A549 (cell line): Measurements from ENCODE around the gene RIOK2. TPM values are rescaled to one million over a fixed set of nuclear protein-coding genes. Genes with fewer than 3 reads are reported as not detected.

Source experiments
- ATAC-seq, 2 experiments: fragments of 200-7000 bp in 1 of 2; fragments of >200 bp in 1 of 2; cut with Nextera tagmentation in 1 of 2; cut with Tn5 transposase in 1 of 2; 3 replicates each; pipeline versions ENCODE4 v1.8.0 to v1.9.1; 2018 to 2020; ENCODE audit warnings: mild to moderate bottlenecking in 1 of 2, moderate library complexity in 1 of 2
- CTCF ChIA-PET: fragments of 300-600 bp; sonication (Branson Sonifier 250); formaldehyde crosslinking; extraction: SDS; loops from one replicate; lab custom pipeline; 2021; ENCODE audit warnings: antibody characterized with exemption, inconsistent platforms; lab: Yijun Ruan, JAX
- POLR2A ChIA-PET: fragments of 350-600 bp; formaldehyde crosslinking; extraction: SDS; loops from one replicate; lab custom pipeline; 2021; ENCODE audit warnings: antibody characterized with exemption, inconsistent platforms; lab: Yijun Ruan, JAX
- DNase-seq, 2 experiments: peaks; one replicate each; pipeline versions ENCODE4 v3.0.0 to v3.0.0-alpha.2; 2011 to 2016; ENCODE audit warnings: low read depth in 1 of 2, low spot score in 1 of 2
- FAIRE-seq: peaks from 2 replicates; lab custom pipeline; 2011; peaks lifted over from hg19 to GRCh38; lab: Jason Lieb, UNC
- H3K27ac ChIP-seq, 2 experiments: fragments of >200 bp; sonication (Bioruptor Twin); formaldehyde crosslinking; 3 replicates each; pipeline ENCODE4 v1.5.1; 2016 to 2017
- H3K4me1 ChIP-seq: fragments of >200 bp; sonication (Bioruptor Twin); formaldehyde crosslinking; 3 replicates; pipeline ENCODE4 v1.6.1; 2016
- H3K4me2 ChIP-seq: fragments of >200 bp; sonication (Bioruptor Twin); formaldehyde crosslinking; 3 replicates; pipeline ENCODE4 v1.6.1; 2016
- H3K4me3 ChIP-seq: fragments of >200 bp; sonication (Bioruptor Twin); formaldehyde crosslinking; 3 replicates; pipeline ENCODE4 v1.5.1; 2016
- H3K9me3 ChIP-seq: fragments of >200 bp; sonication (Bioruptor Twin); formaldehyde crosslinking; 3 replicates; pipeline ENCODE4 v1.6.1; 2016
- BCL3 ChIP-seq: fragments of >200 bp; sonication (Bioruptor Twin); formaldehyde crosslinking; IDR thresholded peaks from 3 replicates; pipeline ENCODE4 v1.6.1; 2016
- CBX8 ChIP-seq: fragments of 200-600 bp; sonication (generic); IDR thresholded peaks from 2 replicates; pipeline ENCODE4 v1.6.1; 2016
- CHD2 ChIP-seq: fragments of 150-350 bp; IDR thresholded peaks from 2 replicates; pipeline ENCODE4 v1.6.1; 2014; ENCODE audit warnings: low read length; ENCODE audit not compliant: partially characterized antibody
- CTCF ChIP-seq: fragments of >200 bp; sonication (Bioruptor Twin); formaldehyde crosslinking; IDR thresholded peaks from 3 replicates; pipeline ENCODE4 v1.5.1; 2016
- FOXS1 ChIP-seq: fragments of 250-450 bp; sonication (Bioruptor Pico); IDR thresholded peaks from 2 replicates; pipeline ENCODE4 v1.5.0; 2020; ENCODE audit warnings: mild to moderate bottlenecking, moderate library complexity
- GATA3 ChIP-seq: IDR thresholded peaks from 2 replicates; pipeline ENCODE4 v1.6.1; 2012; ENCODE audit warnings: borderline replicate concordance
- HOXB13 ChIP-seq: fragments of 250-450 bp; sonication (Bioruptor Pico); IDR thresholded peaks from 2 replicates; pipeline ENCODE4 v1.5.0; 2020; ENCODE audit warnings: low read depth, mild to moderate bottlenecking, moderate library complexity
- NR3C1 ChIP-seq: fragments of >200 bp; sonication (Bioruptor Twin); formaldehyde crosslinking; IDR thresholded peaks from 3 replicates; pipeline ENCODE4 v1.6.1; 2017
- PHF8 ChIP-seq: fragments of 200-600 bp; sonication (generic); IDR thresholded peaks from 2 replicates; pipeline ENCODE4 v1.6.1; 2016; ENCODE audit warnings: low read depth, mild to moderate bottlenecking, antibody characterized with exemption, moderate library complexity, borderline replicate concordance
- POLR2A ChIP-seq: IDR thresholded peaks from 2 replicates; pipeline ENCODE4 v1.6.1; 2012; ENCODE audit warnings: mild to moderate bottlenecking, low read length
- POLR2AphosphoS2 ChIP-seq: conservative IDR thresholded peaks from 2 replicates; pipeline ENCODE4 v1.6.1; 2012; ENCODE audit warnings: low read length, improper control_type of control experiment, inconsistent platforms
- RAD21 ChIP-seq, 2 experiments: fragments of >200 bp in 1 of 2; sonication (Bioruptor Twin) in 1 of 2; formaldehyde crosslinking in 1 of 2; IDR thresholded peaks in 1 of 2; conservative IDR thresholded peaks in 1 of 2; 2 replicates in 1 of 2; 3 replicates in 1 of 2; pipeline ENCODE4 v1.6.1; 2012 to 2018; ENCODE audit warnings: inconsistent platforms in 1 of 2
- RCOR1 ChIP-seq: fragments of 150-350 bp; IDR thresholded peaks from 2 replicates; pipeline ENCODE4 v1.6.1; 2014; ENCODE audit warnings: antibody characterized with exemption, low read length, low read depth
- RFX5 ChIP-seq: fragments of 450-650 bp; IDR thresholded peaks from 2 replicates; pipeline ENCODE4 v1.7.1; 2014; ENCODE audit warnings: antibody characterized with exemption, mild to moderate bottlenecking, moderate library complexity
- RNF2 ChIP-seq: fragments of 200-600 bp; sonication (generic); IDR thresholded peaks from 2 replicates; pipeline ENCODE4 v1.6.1; 2016; ENCODE audit warnings: low read depth, mild to moderate bottlenecking, antibody characterized with exemption, moderate library complexity, borderline replicate concordance
- SMC3 ChIP-seq: fragments of >200 bp; sonication (Bioruptor Twin); formaldehyde crosslinking; IDR thresholded peaks from 3 replicates; pipeline ENCODE4 v1.6.1; 2018; ENCODE audit warnings: inconsistent platforms
- TP53 ChIP-seq: fragments of 250-450 bp; sonication (Bioruptor Pico); IDR thresholded peaks from 2 replicates; pipeline ENCODE4 v1.5.0; 2021; ENCODE audit warnings: mild to moderate bottlenecking, moderate library complexity
- WGBS: methylation state at CpG from one replicate; pipeline ENCODE4 v1.1.6; 2017; ENCODE audit errors: missing lambda C conversion rate; 5-methylcytosine and 5-hydroxymethylcytosine counted together
- polyA plus RNA-seq, 4 experiments: library from polyadenylated mRNA; depleted of rRNA in 3 of 4; stranded (reverse); fragments of >200 nt; fragmentation: RNase III in 1 of 4; extraction: RNeasy Plus Mini Kit Qiagen cat#74134 plus additional on column Dnase treatment in 1 of 4; gene quantifications; 2 replicates in 3 of 4; 3 replicates in 1 of 4; pipeline ENCODE4 v1.2.3, GENCODE V29; 2011 to 2017

RIOK2 gene
- polyA plus RNA-seq, 2 of the 4 experiments (the other 2 are of a cell fraction), result 14.7 to 32.0 TPM

GRCh38 chr5:97163360-97163764 is 19.7 kb downstream of the RIOK2 start:
- DNase-seq, result no peak
- TF ChIP-seq NR3C1, result no peak
- no peak for TF ChIP-seq HOXB13
- TF ChIP-seq RCOR1, result no peak
- TF ChIP-seq SMC3, result peak; percentile 31; the same call in 1 of the 3 replicates
- no peak for TF ChIP-seq POLR2AphosphoS2
- no peak for TF ChIP-seq TP53 (CRISPR knock-in tag)
- TF ChIP-seq BCL3, result no peak
- TF ChIP-seq CBX8, result no peak
- no peak for TF ChIP-seq RNF2
- TF ChIP-seq POLR2A, result no peak
- peak; percentile 67 for TF ChIP-seq CTCF
- TF ChIP-seq RAD21 (conservative IDR thresholded peaks at IDR 0.05 in 1 of 2, IDR thresholded peaks at IDR 0.05 in 1 of 2), result peak; percentile 38 to 48; a peak in 3 of 5 replicates
- Histone ChIP-seq H3K9me3 (peaks cover 4% of the 10 kb centered on the region; the same call in 2 of the 3 replicates), H3K27ac (no peak overlapping the region), H3K4me3 (no peak overlapping the region), H3K4me2 (no peak overlapping the region), H3K4me1 (peaks cover 9% of the 10 kb centered on the region)
- peak; percentile 51 for FAIRE-seq
- no peak; a peak in 1 of 6 replicates for ATAC-seq
- ChIA-PET CTCF (interaction anchor here (0.6 to 4.3 kb wide), 24 partner anchors 10 to 821 kb away, joined by 3 to 31 read pairs (median 4); partner anchors contain the start of genes ERAP2 and LIX1), POLR2A (no interaction called here)

- Histone ChIP-seq H3K9me3 (peaks cover 15% of the 10 kb centered on the region; the same call in 2 of the 3 replicates), H3K4me1 (peaks cover 9% of the 10 kb centered on the region), H3K4me2 (no peak overlapping the region), H3K4me3 (no peak overlapping the region), H3K27ac (no peak overlapping the region)
- ATAC-seq, result peak; percentile 86 to 93
- peak; percentile 78 for FAIRE-seq
- WGBS, result 21% methylated on average over 4 of the region's 4 CpGs
- POLR2A ChIA-PET, result no interaction called here
- peak; percentile 44 to 85 for DNase-seq
- TF ChIP-seq NR3C1 (no peak), CHD2 (no peak), RAD21 (conservative IDR thresholded peaks at IDR 0.05 in 1 of 2, IDR thresholded peaks at IDR 0.05 in 1 of 2) (peak; percentile 85 to 87), FOXS1 (CRISPR knock-in tag) (no peak), PHF8 (no peak), GATA3 (no peak), CTCF (peak; percentile 96), RFX5 (no peak), BCL3 (no peak), SMC3 (peak; percentile 67)
- TF ChIP-seq, all 56 proteins: peak for 3
- CTCF ChIA-PET, result interaction anchor here (0.6 to 4.3 kb wide), 47 partner anchors 9 to 817 kb away, joined by 3 to 31 read pairs (median 4); partner anchors contain the start of genes ERAP2 and LIX1
Measured at GRCh38 chr5:97162045-97162444, 21.0 kb downstream of the RIOK2 start.
